Keratinocyte (primary cell): ENCODE results near the gene ATN1. TPM values are rescaled to one million over a fixed set of nuclear protein-coding genes. Genes with fewer than 3 reads are reported as not detected.

Experiments
- DNase-seq: peaks from one replicate; pipeline ENCODE4 v3.0.0-alpha.2; 2011; ENCODE audit warnings: low read depth, missing footprints, low spot score
- FAIRE-seq: peaks from 2 replicates; lab custom pipeline; 2011; peaks lifted over from hg19 to GRCh38; lab: Jason Lieb, UNC
- H2AFZ ChIP-seq: 2 replicates; pipeline ENCODE4 v1.6.0; 2012; ENCODE audit warnings: low read length, control low read depth, inconsistent platforms; ENCODE audit not compliant: control insufficient read depth
- H3K27ac ChIP-seq: 2 replicates; pipeline ENCODE4 v1.5.1; 2011; ENCODE audit warnings: low read length; ENCODE audit not compliant: control insufficient read depth, insufficient read depth
- H3K27me3 ChIP-seq: 3 replicates; pipeline ENCODE4 v1.6.0; 2011; ENCODE audit warnings: low read length; ENCODE audit not compliant: control insufficient read depth, insufficient read depth; ENCODE audit errors: extremely low read depth
- H3K36me3 ChIP-seq, 2 experiments: 2 replicates in 1 of 2; 3 replicates in 1 of 2; pipeline ENCODE4 v1.5.1; 2011; ENCODE audit warnings: low read length in 2 of 2, mild to moderate bottlenecking in 1 of 2; ENCODE audit not compliant: control insufficient read depth in 2 of 2, insufficient read depth in 2 of 2; ENCODE audit errors: extremely low read depth in 1 of 2
- H3K4me1 ChIP-seq: 3 replicates; pipeline ENCODE4 v1.5.1; 2011; ENCODE audit warnings: low read length; ENCODE audit not compliant: control insufficient read depth, insufficient read depth; ENCODE audit errors: extremely low read depth
- H3K4me2 ChIP-seq: 3 replicates; pipeline ENCODE4 v1.6.0; 2011; ENCODE audit warnings: low read depth, low read length; ENCODE audit not compliant: control insufficient read depth, insufficient read depth; ENCODE audit errors: extremely low read depth
- H3K4me3 ChIP-seq, 3 experiments: fragments of 200-600 bp in 1 of 3; sonication (generic) in 1 of 3; 2 replicates in 2 of 3; 3 replicates in 1 of 3; pipeline ENCODE4 v1.5.1; 2011 to 2016; ENCODE audit warnings: low read length in 3 of 3, mild to moderate bottlenecking in 3 of 3, control low read depth in 2 of 3, inconsistent platforms in 1 of 3, low read depth in 1 of 3, mixed read lengths in 1 of 3, mixed run types in 1 of 3, moderate library complexity in 1 of 3; ENCODE audit not compliant: control insufficient read depth in 2 of 3, insufficient read depth in 2 of 3; ENCODE audit errors: extremely low read depth in 1 of 3
- H3K79me2 ChIP-seq: 2 replicates; pipeline ENCODE4 v1.6.0; 2012; ENCODE audit warnings: low read length; ENCODE audit not compliant: control insufficient read depth, insufficient read depth
- H3K9ac ChIP-seq: 3 replicates; pipeline ENCODE4 v1.6.0; 2011; ENCODE audit warnings: low read length; ENCODE audit not compliant: control insufficient read depth, insufficient read depth; ENCODE audit errors: extremely low read depth
- H3K9me1 ChIP-seq: 3 replicates; pipeline ENCODE4 v1.6.0; 2011; ENCODE audit warnings: low read length; ENCODE audit not compliant: control insufficient read depth, insufficient read depth; ENCODE audit errors: extremely low read depth
- H3K9me3 ChIP-seq: 2 replicates; pipeline ENCODE4 v1.5.1; 2012; ENCODE audit warnings: low read depth, low read length; ENCODE audit not compliant: control insufficient read depth
- H4K20me1 ChIP-seq: 3 replicates; pipeline ENCODE4 v1.6.0; 2011; ENCODE audit warnings: low read length; ENCODE audit not compliant: control insufficient read depth, insufficient read depth; ENCODE audit errors: extremely low read depth
- EZH2 ChIP-seq: IDR thresholded peaks from one replicate; pipeline ENCODE4 v1.6.1; 2012; ENCODE audit warnings: inconsistent platforms, mild to moderate bottlenecking, low read length, moderate library complexity
- dilution Hi-C: fragments of 300-500 bp; cut with MboI; formaldehyde crosslinking; loops from one replicate; pipeline ENCODE4 v1.7.0; 2020; ENCODE audit warnings: low sequenced_read_pairs; ENCODE audit not compliant: extremely low pct_ligation_motif_present
- polyA plus RNA-seq, 5 experiments: library from polyadenylated mRNA; depleted of rRNA in 3 of 5; stranded (reverse) in 3 of 5; stranded (forward) in 1 of 5; unstranded in 1 of 5; fragments of >200 nt; gene quantifications; 1 replicate in 1 of 5; 2 replicates in 3 of 5; 3 replicates in 1 of 5; pipeline versions ENCODE4 v1.2.1 to v1.2.3, GENCODE V29; 2011 to 2012; ENCODE audit warnings: missing spikeins in 2 of 5, low read depth in 1 of 5, low replicate concordance in 1 of 5
- TF ChIP-seq, protein P1 (sequence below), 3 experiments: IDR thresholded peaks in 1 of 3; conservative IDR thresholded peaks in 1 of 3; optimal IDR thresholded peaks in 1 of 3; 2 replicates in 2 of 3; 3 replicates in 1 of 3; pipeline versions ENCODE3 to v1.5.1; 2011; ENCODE audit warnings: low read length in 3 of 3, mild to moderate bottlenecking in 3 of 3, moderate library complexity in 2 of 3, control low read depth in 1 of 3, inconsistent platforms in 1 of 3; ENCODE audit not compliant: insufficient read depth in 2 of 3; ENCODE audit errors: extremely low read depth in 1 of 3

Gene ATN1
- polyA plus RNA-seq, 1 donor (not counting 4 experiments of a cell fraction or from before 2014, with no cell fraction given), result 6.2 TPM

DNA sequence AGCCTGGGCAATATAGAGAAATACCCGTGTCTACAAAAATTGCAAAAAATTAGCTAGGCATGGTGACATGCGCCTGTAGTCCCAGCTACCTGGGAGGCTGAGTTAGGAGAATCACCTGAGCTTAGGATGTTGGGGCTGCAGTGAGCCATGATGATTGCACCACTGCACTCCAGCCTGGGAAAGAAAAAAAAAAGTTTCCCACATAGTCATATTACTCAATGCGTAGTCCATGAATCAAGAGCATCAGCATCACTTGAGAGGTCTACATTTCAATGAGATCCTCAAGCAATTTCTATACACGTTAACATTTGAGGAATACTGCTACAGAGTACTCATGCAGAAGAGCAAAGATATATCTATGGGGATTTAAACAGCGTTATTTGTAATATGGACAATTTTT is 28.3 kb upstream of the ATN1 start:
- dilution Hi-C loops, result no loop called here
- H3K9ac ChIP-seq, result no peak overlapping the region
- no peak overlapping the region for H3K4me2 ChIP-seq
- H3K79me2 ChIP-seq, result no peaks in the 10 kb centered on the region
- no peaks in the 10 kb centered on the region for H3K9me1 ChIP-seq
- no peak overlapping the region for H3K27ac ChIP-seq
- H2AFZ ChIP-seq, result no peak overlapping the region
- FAIRE-seq (no peak), DNase-seq (no peak)
- no peaks in the 10 kb centered on the region for H3K9me3 ChIP-seq
- no peaks in the 10 kb centered on the region for H3K36me3 ChIP-seq
- H4K20me1 ChIP-seq, result no peaks in the 10 kb centered on the region
- H3K27me3 ChIP-seq, result no peaks in the 10 kb centered on the region
- no peak overlapping the region for H3K4me3 ChIP-seq
- peaks cover 7% of the 10 kb centered on the region for H3K4me1 ChIP-seq
- TF ChIP-seq, protein P1, sequence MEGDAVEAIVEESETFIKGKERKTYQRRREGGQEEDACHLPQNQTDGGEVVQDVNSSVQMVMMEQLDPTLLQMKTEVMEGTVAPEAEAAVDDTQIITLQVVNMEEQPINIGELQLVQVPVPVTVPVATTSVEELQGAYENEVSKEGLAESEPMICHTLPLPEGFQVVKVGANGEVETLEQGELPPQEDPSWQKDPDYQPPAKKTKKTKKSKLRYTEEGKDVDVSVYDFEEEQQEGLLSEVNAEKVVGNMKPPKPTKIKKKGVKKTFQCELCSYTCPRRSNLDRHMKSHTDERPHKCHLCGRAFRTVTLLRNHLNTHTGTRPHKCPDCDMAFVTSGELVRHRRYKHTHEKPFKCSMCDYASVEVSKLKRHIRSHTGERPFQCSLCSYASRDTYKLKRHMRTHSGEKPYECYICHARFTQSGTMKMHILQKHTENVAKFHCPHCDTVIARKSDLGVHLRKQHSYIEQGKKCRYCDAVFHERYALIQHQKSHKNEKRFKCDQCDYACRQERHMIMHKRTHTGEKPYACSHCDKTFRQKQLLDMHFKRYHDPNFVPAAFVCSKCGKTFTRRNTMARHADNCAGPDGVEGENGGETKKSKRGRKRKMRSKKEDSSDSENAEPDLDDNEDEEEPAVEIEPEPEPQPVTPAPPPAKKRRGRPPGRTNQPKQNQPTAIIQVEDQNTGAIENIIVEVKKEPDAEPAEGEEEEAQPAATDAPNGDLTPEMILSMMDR (optimal IDR thresholded peaks at IDR 0.05 in 1 of 3, IDR thresholded peaks at IDR 0.05 in 1 of 3, conservative IDR thresholded peaks at IDR 0.05 in 1 of 3; ENCODE audit: extremely low read depth in 1 of 3, insufficient read depth in 2 of 3, low read length in 3 of 3), result no peak
- no peak for TF ChIP-seq EZH2

GRCh38 chr12:6899837-6900519 is 27.8 kb upstream of the ATN1 start:
- DNase-seq, result no peak
- Histone ChIP-seq H3K9me1 (no peaks in the 10 kb centered on the region), H2AFZ (no peak overlapping the region), H4K20me1 (no peaks in the 10 kb centered on the region), H3K9ac (no peak overlapping the region), H3K4me2 (no peak overlapping the region), H3K4me1 (peaks cover 8% of the 10 kb centered on the region), H3K9me3 (no peaks in the 10 kb centered on the region), H3K27me3 (no peaks in the 10 kb centered on the region), H3K36me3 (no peaks in the 10 kb centered on the region), H3K27ac (no peak overlapping the region), H3K79me2 (no peaks in the 10 kb centered on the region), H3K4me3 (no peak overlapping the region)
- no peak for FAIRE-seq
- dilution Hi-C loops, result no loop called here
- no peak for TF ChIP-seq EZH2
- TF ChIP-seq, protein P1 (optimal IDR thresholded peaks at IDR 0.05 in 1 of 3, IDR thresholded peaks at IDR 0.05 in 1 of 3, conservative IDR thresholded peaks at IDR 0.05 in 1 of 3; ENCODE audit: extremely low read depth in 1 of 3, insufficient read depth in 2 of 3, low read length in 3 of 3), result no peak
